Neural cell (in vitro differentiated cells): ENCODE results near the gene SNCA. TPM values are rescaled to one million over a fixed set of nuclear protein-coding genes. Genes with fewer than 3 reads are reported as not detected.
A peak's percentile ranks its signal among the peaks of the same experiment; 100 is the strongest.

ENCODE experiments used
- H2AFZ ChIP-seq: fragments of 200-600, 300-800 bp; sonication (generic), shearing (Covaris generic); 2 replicates; pipeline ENCODE4 v1.6.0; 2014; ENCODE audit warnings: low read depth, mild to moderate bottlenecking, antibody characterized with exemption, low read length, moderate library complexity
- H3F3A ChIP-seq: fragments of 200-600 bp; shearing (Covaris generic); 2 replicates; pipeline ENCODE4 v1.6.1; 2016; ENCODE audit warnings: mild to moderate bottlenecking, moderate library complexity, mixed read lengths, antibody characterized with exemption, low read length; ENCODE audit not compliant: insufficient read depth, poor library complexity, severe bottlenecking
- H3K27ac ChIP-seq: fragments of 200-600, 300-800 bp; sonication (generic), shearing (Covaris generic); 2 replicates; pipeline ENCODE4 v1.5.1; 2014; ENCODE audit warnings: mild to moderate bottlenecking, low read length, moderate library complexity
- H3K27me3 ChIP-seq: fragments of 300-800, 200-600 bp; sonication (generic), shearing (Covaris generic); 2 replicates; pipeline ENCODE4 v1.6.0; 2014; ENCODE audit warnings: mild to moderate bottlenecking, low read depth, low read length, moderate library complexity; ENCODE audit not compliant: insufficient read depth
- H3K36me3 ChIP-seq: fragments of 300-800, 200-600 bp; sonication (generic), shearing (Covaris generic); 2 replicates; pipeline ENCODE4 v1.5.1; 2014; ENCODE audit warnings: mild to moderate bottlenecking, antibody characterized with exemption, low read length, moderate library complexity; ENCODE audit not compliant: insufficient read depth
- H3K4me2 ChIP-seq: fragments of 300-800, 200-600 bp; sonication (generic), shearing (Covaris generic); 2 replicates; pipeline ENCODE4 v1.6.0; 2014; ENCODE audit warnings: mild to moderate bottlenecking, low read length
- H3K4me3 ChIP-seq: fragments of 300-800, 200-600 bp; sonication (generic), shearing (Covaris generic); 2 replicates; pipeline ENCODE4 v1.5.1; 2014; ENCODE audit warnings: mild to moderate bottlenecking, low read length, moderate library complexity
- H3K79me2 ChIP-seq: fragments of 200-600 bp; shearing (Covaris generic); replicated peaks from 2 replicates; pipeline ENCODE4 v1.6.0; 2014; ENCODE audit warnings: mild to moderate bottlenecking, low read length, moderate library complexity; ENCODE audit not compliant: insufficient read depth
- H3K9ac ChIP-seq: fragments of 300-800, 200-600 bp; sonication (generic), shearing (Covaris generic); 2 replicates; pipeline ENCODE4 v1.6.1; 2016; ENCODE audit warnings: mild to moderate bottlenecking, low read length, mixed read lengths
- H3K9me2 ChIP-seq: fragments of 200-600 bp; shearing (Covaris generic); 2 replicates; pipeline ENCODE4 v1.6.1; 2016; ENCODE audit warnings: mild to moderate bottlenecking, low read length, mixed read lengths; ENCODE audit not compliant: insufficient read depth
- H3K9me3 ChIP-seq: fragments of 200-600, 300-800 bp; sonication (generic), shearing (Covaris generic); 2 replicates; pipeline ENCODE4 v1.6.1; 2016; ENCODE audit warnings: mild to moderate bottlenecking, mixed run types, low read length, moderate library complexity, mixed read lengths
- H4K20me1 ChIP-seq: fragments of 200-600 bp; shearing (Covaris generic); 2 replicates; pipeline ENCODE4 v1.6.1; 2016; ENCODE audit warnings: mild to moderate bottlenecking, mixed run types; ENCODE audit not compliant: insufficient read depth
- EP300 ChIP-seq: fragments of 450-650 bp; conservative IDR thresholded peaks from 2 replicates; pipeline ENCODE4 v1.6.1; 2014; ENCODE audit warnings: antibody characterized with exemption, mild to moderate bottlenecking, moderate library complexity; ENCODE audit not compliant: poor library complexity, severe bottlenecking
- EZH2 ChIP-seq: fragments of 200-600, 300-800 bp; shearing (Covaris generic), sonication (generic); IDR thresholded peaks from 2 replicates; pipeline ENCODE4 v1.6.1; 2014; ENCODE audit warnings: antibody characterized with exemption, low read length, borderline replicate concordance, mild to moderate bottlenecking; ENCODE audit not compliant: insufficient read depth, poor library complexity, severe bottlenecking
- MXI1 ChIP-seq: fragments of 450-650 bp; conservative IDR thresholded peaks from 2 replicates; pipeline ENCODE4 v1.6.1; 2014; ENCODE audit warnings: antibody characterized with exemption, mild to moderate bottlenecking; ENCODE audit not compliant: poor library complexity, severe bottlenecking
- POLR2AphosphoS5 ChIP-seq: IDR thresholded peaks from 2 replicates; pipeline ENCODE4 v1.6.1; 2012
- RAD21 ChIP-seq: fragments of 450-650 bp; conservative IDR thresholded peaks from 2 replicates; pipeline ENCODE4 v1.6.1; 2014; ENCODE audit warnings: antibody characterized with exemption, mild to moderate bottlenecking, moderate library complexity
- SMC3 ChIP-seq: fragments of 450-650 bp; conservative IDR thresholded peaks from 2 replicates; pipeline ENCODE4 v1.6.1; 2014; ENCODE audit warnings: antibody characterized with exemption, mild to moderate bottlenecking, moderate library complexity; ENCODE audit not compliant: poor library complexity
- TAF1 ChIP-seq: IDR thresholded peaks from 2 replicates; pipeline ENCODE4 v1.6.1; 2012; ENCODE audit warnings: low read depth
- polyA plus RNA-seq: library from polyadenylated mRNA; depleted of rRNA; stranded (reverse); fragments of >200 nt; gene quantifications from 2 replicates; pipeline ENCODE4 v1.2.3, GENCODE V29; 2014
- TF ChIP-seq, protein P1 (sequence below): IDR thresholded peaks from 2 replicates; pipeline ENCODE4 v1.6.1; 2012; ENCODE audit warnings: borderline replicate concordance
- TF ChIP-seq, protein P2 (sequence below): fragments of 450-650 bp; IDR thresholded peaks from 2 replicates; pipeline ENCODE4 v1.5.1; 2014; ENCODE audit warnings: antibody characterized with exemption, mild to moderate bottlenecking, moderate library complexity; ENCODE audit not compliant: poor library complexity, severe bottlenecking

SNCA gene
- polyA plus RNA-seq, 1 donor from 2014 or later, result 66.1 TPM

DNA sequence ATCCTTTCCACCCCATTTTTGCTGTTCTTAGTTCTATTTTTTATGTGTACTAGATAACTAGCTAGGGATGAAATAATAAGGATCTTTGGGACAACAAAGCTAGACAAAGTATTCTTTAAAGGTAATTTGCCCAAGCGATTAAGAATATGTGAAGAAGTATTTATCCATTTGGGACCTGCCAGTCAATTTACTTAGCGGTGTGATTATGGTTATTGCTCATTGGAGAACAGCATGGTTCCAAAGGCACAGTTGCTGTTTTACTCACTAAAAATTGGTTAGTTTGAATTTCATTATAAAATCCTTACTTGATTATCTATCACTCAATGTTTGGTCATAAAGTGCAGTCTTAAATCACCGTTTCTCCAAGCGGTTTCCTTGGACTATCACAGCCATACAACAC lies 124.1 kb downstream of the SNCA start:
- peak overlapping the region; percentile 47 for H3K27ac ChIP-seq
- H3K36me3 ChIP-seq, result no peaks in the 10 kb centered on the region
- H2AFZ ChIP-seq, result no peak overlapping the region
- no peaks in the 10 kb centered on the region for H3F3A ChIP-seq
- H3K9me3 ChIP-seq, result no peaks in the 10 kb centered on the region
- H3K9ac ChIP-seq, result no peak overlapping the region
- H4K20me1 ChIP-seq, result no peaks in the 10 kb centered on the region
- H3K79me2 ChIP-seq, result no peaks in the 10 kb centered on the region
- no peak overlapping the region for H3K4me3 ChIP-seq
- H3K27me3 ChIP-seq, result no peaks in the 10 kb centered on the region
- TF ChIP-seq RAD21 (no peak), EZH2 (no peak), SMC3 (no peak), MXI1 (no peak), EP300 (no peak), POLR2AphosphoS5 (no peak), TAF1 (no peak)
- TF ChIP-seq, protein P1, sequence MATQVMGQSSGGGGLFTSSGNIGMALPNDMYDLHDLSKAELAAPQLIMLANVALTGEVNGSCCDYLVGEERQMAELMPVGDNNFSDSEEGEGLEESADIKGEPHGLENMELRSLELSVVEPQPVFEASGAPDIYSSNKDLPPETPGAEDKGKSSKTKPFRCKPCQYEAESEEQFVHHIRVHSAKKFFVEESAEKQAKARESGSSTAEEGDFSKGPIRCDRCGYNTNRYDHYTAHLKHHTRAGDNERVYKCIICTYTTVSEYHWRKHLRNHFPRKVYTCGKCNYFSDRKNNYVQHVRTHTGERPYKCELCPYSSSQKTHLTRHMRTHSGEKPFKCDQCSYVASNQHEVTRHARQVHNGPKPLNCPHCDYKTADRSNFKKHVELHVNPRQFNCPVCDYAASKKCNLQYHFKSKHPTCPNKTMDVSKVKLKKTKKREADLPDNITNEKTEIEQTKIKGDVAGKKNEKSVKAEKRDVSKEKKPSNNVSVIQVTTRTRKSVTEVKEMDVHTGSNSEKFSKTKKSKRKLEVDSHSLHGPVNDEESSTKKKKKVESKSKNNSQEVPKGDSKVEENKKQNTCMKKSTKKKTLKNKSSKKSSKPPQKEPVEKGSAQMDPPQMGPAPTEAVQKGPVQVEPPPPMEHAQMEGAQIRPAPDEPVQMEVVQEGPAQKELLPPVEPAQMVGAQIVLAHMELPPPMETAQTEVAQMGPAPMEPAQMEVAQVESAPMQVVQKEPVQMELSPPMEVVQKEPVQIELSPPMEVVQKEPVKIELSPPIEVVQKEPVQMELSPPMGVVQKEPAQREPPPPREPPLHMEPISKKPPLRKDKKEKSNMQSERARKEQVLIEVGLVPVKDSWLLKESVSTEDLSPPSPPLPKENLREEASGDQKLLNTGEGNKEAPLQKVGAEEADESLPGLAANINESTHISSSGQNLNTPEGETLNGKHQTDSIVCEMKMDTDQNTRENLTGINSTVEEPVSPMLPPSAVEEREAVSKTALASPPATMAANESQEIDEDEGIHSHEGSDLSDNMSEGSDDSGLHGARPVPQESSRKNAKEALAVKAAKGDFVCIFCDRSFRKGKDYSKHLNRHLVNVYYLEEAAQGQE, result no peak
- TF ChIP-seq, protein P2, sequence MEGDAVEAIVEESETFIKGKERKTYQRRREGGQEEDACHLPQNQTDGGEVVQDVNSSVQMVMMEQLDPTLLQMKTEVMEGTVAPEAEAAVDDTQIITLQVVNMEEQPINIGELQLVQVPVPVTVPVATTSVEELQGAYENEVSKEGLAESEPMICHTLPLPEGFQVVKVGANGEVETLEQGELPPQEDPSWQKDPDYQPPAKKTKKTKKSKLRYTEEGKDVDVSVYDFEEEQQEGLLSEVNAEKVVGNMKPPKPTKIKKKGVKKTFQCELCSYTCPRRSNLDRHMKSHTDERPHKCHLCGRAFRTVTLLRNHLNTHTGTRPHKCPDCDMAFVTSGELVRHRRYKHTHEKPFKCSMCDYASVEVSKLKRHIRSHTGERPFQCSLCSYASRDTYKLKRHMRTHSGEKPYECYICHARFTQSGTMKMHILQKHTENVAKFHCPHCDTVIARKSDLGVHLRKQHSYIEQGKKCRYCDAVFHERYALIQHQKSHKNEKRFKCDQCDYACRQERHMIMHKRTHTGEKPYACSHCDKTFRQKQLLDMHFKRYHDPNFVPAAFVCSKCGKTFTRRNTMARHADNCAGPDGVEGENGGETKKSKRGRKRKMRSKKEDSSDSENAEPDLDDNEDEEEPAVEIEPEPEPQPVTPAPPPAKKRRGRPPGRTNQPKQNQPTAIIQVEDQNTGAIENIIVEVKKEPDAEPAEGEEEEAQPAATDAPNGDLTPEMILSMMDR, result no peak
- H3K4me2 ChIP-seq, result peak overlapping the region; percentile 21
- H3K9me2 ChIP-seq, result no peaks in the 10 kb centered on the region

DNA sequence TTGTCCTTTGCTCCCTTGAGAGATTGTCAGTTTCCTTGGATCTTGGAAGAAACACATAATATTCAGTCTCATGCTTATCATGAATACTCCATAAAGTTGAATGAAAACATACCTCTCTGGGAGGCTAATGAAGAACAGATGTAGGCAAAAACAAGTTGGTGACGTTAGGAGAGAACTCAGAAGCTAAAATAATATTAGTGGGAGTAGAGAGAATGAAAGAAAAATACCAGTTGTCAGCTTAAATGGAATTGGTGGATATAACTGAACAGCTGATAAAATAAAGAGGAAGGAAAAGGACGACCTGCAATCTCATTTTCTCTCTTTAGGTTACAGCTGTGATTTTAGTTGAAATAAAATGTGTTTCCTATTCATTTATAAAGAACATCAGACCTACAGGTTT lies 124.8 kb downstream of the SNCA start:
- H2AFZ ChIP-seq, result no peak overlapping the region

More for the DNA sequence above, 124.8 kb downstream of the SNCA start:
- H3K9me3 ChIP-seq, result no peaks in the 10 kb centered on the region
- H3K9ac ChIP-seq, result no peak overlapping the region
- H3K27ac ChIP-seq, result peak overlapping the region; percentile 47
- H3F3A ChIP-seq, result no peaks in the 10 kb centered on the region
- no peak for TF ChIP-seq SMC3
- no peak for TF ChIP-seq EP300
- TF ChIP-seq, protein P1, result no peak
- TF ChIP-seq MXI1, result no peak
- TF ChIP-seq RAD21, result no peak
- no peaks in the 10 kb centered on the region for H3K79me2 ChIP-seq
- H3K4me3 ChIP-seq, result no peak overlapping the region
- H3K9me2 ChIP-seq, result no peaks in the 10 kb centered on the region
- H3K4me2 ChIP-seq, result peak overlapping the region; percentile 21
- H3K36me3 ChIP-seq, result no peaks in the 10 kb centered on the region
- H3K27me3 ChIP-seq, result no peaks in the 10 kb centered on the region
- H4K20me1 ChIP-seq, result no peaks in the 10 kb centered on the region
